Measurements from ENCODE around the gene MYL7.
A peak's percentile ranks its signal among the peaks of the same experiment; 100 is the strongest.
"Not testable (repeated sequence)": the region's sequence is repeated elsewhere in the genome, so short reads cannot be mapped to it uniquely, and the experiment has no call there.

MYL7 gene

GRCh38 chr7:44134943-44135628 lies 6.0 kb downstream of the MYL7 start:
- H3K4me2 ChIP-seq (ENCODE audit: low read length), result no peak overlapping the region
- no peak overlapping the region for H3K9ac ChIP-seq (ENCODE audit: low read depth, low read length)
- H3K27me3 ChIP-seq (ENCODE audit: control insufficient read depth, insufficient read depth, low read length), result no peaks in the 10 kb centered on the region
- H3K4me1 ChIP-seq (ENCODE audit: control insufficient read depth, insufficient read depth, low read length), result peaks cover 12% of the 10 kb centered on the region
- H3K9me3 ChIP-seq (replicated peaks; ENCODE audit: low read length), result no peaks in the 10 kb centered on the region
- H3K36me3 ChIP-seq (ENCODE audit: insufficient read depth, low read length), result no peaks in the 10 kb centered on the region
- no peak overlapping the region for H3K4me3 ChIP-seq (ENCODE audit: low read length)

- Histone ChIP-seq H3K9me3 (replicated peaks; ENCODE audit: low read length) (no peaks in the 10 kb centered on the region), H3K4me3 (ENCODE audit: low read length) (no peak overlapping the region), H3K4me2 (ENCODE audit: low read length) (no peak overlapping the region), H3K36me3 (ENCODE audit: insufficient read depth, low read length) (no peaks in the 10 kb centered on the region), H3K4me1 (ENCODE audit: control insufficient read depth, insufficient read depth, low read length) (peaks cover 12% of the 10 kb centered on the region), H3K27me3 (ENCODE audit: control insufficient read depth, insufficient read depth, low read length) (no peaks in the 10 kb centered on the region), H3K9ac (ENCODE audit: low read depth, low read length) (no peak overlapping the region)
Measured at GRCh38 chr7:44133295-44133694, 7.8 kb downstream of the MYL7 start.

- Histone ChIP-seq H3K9me3 (replicated peaks; ENCODE audit: low read length) (no peaks in the 10 kb centered on the region), H3K4me3 (ENCODE audit: low read length) (no peak overlapping the region), H3K27me3 (ENCODE audit: control insufficient read depth, insufficient read depth, low read length) (no peaks in the 10 kb centered on the region), H3K9ac (ENCODE audit: low read depth, low read length) (no peak overlapping the region), H3K36me3 (ENCODE audit: insufficient read depth, low read length) (no peaks in the 10 kb centered on the region), H3K4me1 (ENCODE audit: control insufficient read depth, insufficient read depth, low read length) (peaks cover 12% of the 10 kb centered on the region), H3K4me2 (ENCODE audit: low read length) (no peak overlapping the region)
Measured at GRCh38 chr7:44132039-44132438, 9.1 kb downstream of the MYL7 start.

- Histone ChIP-seq H3K4me2 (ENCODE audit: low read length) (no peak overlapping the region), H3K36me3 (ENCODE audit: insufficient read depth, low read length) (no peaks in the 10 kb centered on the region), H3K9me3 (replicated peaks; ENCODE audit: low read length) (no peaks in the 10 kb centered on the region), H3K9ac (ENCODE audit: low read depth, low read length) (no peak overlapping the region), H3K4me3 (ENCODE audit: low read length) (no peak overlapping the region), H3K4me1 (ENCODE audit: control insufficient read depth, insufficient read depth, low read length) (peaks cover 12% of the 10 kb centered on the region), H3K27me3 (ENCODE audit: control insufficient read depth, insufficient read depth, low read length) (no peaks in the 10 kb centered on the region)
Measured at GRCh38 chr7:44131173-44132029, 9.7 kb downstream of the MYL7 start.

GRCh38 chr7:44128721-44129582 lies 12.2 kb downstream of the MYL7 start:
- no peak overlapping the region for H3K4me3 ChIP-seq (ENCODE audit: low read length)
- H3K36me3 ChIP-seq (ENCODE audit: insufficient read depth, low read length), result no peaks in the 10 kb centered on the region
- H3K27me3 ChIP-seq (ENCODE audit: control insufficient read depth, insufficient read depth, low read length), result no peaks in the 10 kb centered on the region
- no peak overlapping the region for H3K9ac ChIP-seq (ENCODE audit: low read depth, low read length)
- no peak overlapping the region for H3K4me2 ChIP-seq (ENCODE audit: low read length)
- no peaks in the 10 kb centered on the region for H3K9me3 ChIP-seq (replicated peaks; ENCODE audit: low read length)
- H3K4me1 ChIP-seq (ENCODE audit: control insufficient read depth, insufficient read depth, low read length), result peaks cover 14% of the 10 kb centered on the region

- Histone ChIP-seq H3K9ac (ENCODE audit: low read depth, low read length) (no peak overlapping the region), H3K4me1 (ENCODE audit: control insufficient read depth, insufficient read depth, low read length) (peaks cover 20% of the 10 kb centered on the region), H3K27me3 (ENCODE audit: control insufficient read depth, insufficient read depth, low read length) (no peaks in the 10 kb centered on the region), H3K4me3 (ENCODE audit: low read length) (no peak overlapping the region), H3K36me3 (ENCODE audit: insufficient read depth, low read length) (no peaks in the 10 kb centered on the region), H3K9me3 (replicated peaks; ENCODE audit: low read length) (no peaks in the 10 kb centered on the region), H3K4me2 (ENCODE audit: low read length) (no peak overlapping the region)
Measured at GRCh38 chr7:44127161-44127560, 14.0 kb downstream of the MYL7 start.

GRCh38 chr7:44126574-44126973 lies 14.6 kb downstream of the MYL7 start:
- H3K4me3 ChIP-seq (ENCODE audit: low read length); H3K27me3 ChIP-seq (ENCODE audit: control insufficient read depth, insufficient read depth, low read length); H3K4me2 ChIP-seq (ENCODE audit: low read length); H3K9me3 ChIP-seq (replicated peaks; ENCODE audit: low read length); H3K9ac ChIP-seq (ENCODE audit: low read depth, low read length); H3K36me3 ChIP-seq (ENCODE audit: insufficient read depth, low read length): not testable (repeated sequence)
- H3K4me1 ChIP-seq (ENCODE audit: control insufficient read depth, insufficient read depth, low read length), result peaks cover 19% of the 10 kb centered on the region

GRCh38 chr7:44124822-44125202 lies 16.3 kb downstream of the MYL7 start:
- no peak overlapping the region for H3K4me3 ChIP-seq (ENCODE audit: low read length)
- H3K9ac ChIP-seq (ENCODE audit: low read depth, low read length), result no peak overlapping the region
- H3K4me1 ChIP-seq (ENCODE audit: control insufficient read depth, insufficient read depth, low read length), result peaks cover 18% of the 10 kb centered on the region
- no peaks in the 10 kb centered on the region for H3K9me3 ChIP-seq (replicated peaks; ENCODE audit: low read length)
- H3K27me3 ChIP-seq (ENCODE audit: control insufficient read depth, insufficient read depth, low read length), result no peaks in the 10 kb centered on the region
- H3K36me3 ChIP-seq (ENCODE audit: insufficient read depth, low read length), result peaks cover 13% of the 10 kb centered on the region
- H3K4me2 ChIP-seq (ENCODE audit: low read length), result no peak overlapping the region

GRCh38 chr7:44123190-44124003 lies 17.7 kb downstream of the MYL7 start, which contains the start of gene POLD2:
TSS of gene POLD2 (minus strand) at chr7:44123548. CDS start at chr7:44122053, 1,495 bp downstream.
- Histone ChIP-seq H3K4me1 (ENCODE audit: control insufficient read depth, insufficient read depth, low read length) (peaks cover 18% of the 10 kb centered on the region), H3K36me3 (ENCODE audit: insufficient read depth, low read length) (peaks cover 14% of the 10 kb centered on the region), H3K4me2 (ENCODE audit: low read length) (peak within 1 kb of the TSS; percentile 99), H3K4me3 (ENCODE audit: low read length) (peak within 1 kb of the TSS; percentile 88), H3K27me3 (ENCODE audit: control insufficient read depth, insufficient read depth, low read length) (no peaks in the 10 kb centered on the region), H3K9ac (ENCODE audit: low read depth, low read length) (peak within 1 kb of the TSS; percentile 88), H3K9me3 (replicated peaks; ENCODE audit: low read length) (no peaks in the 10 kb centered on the region)

- H3K4me1 ChIP-seq (ENCODE audit: control insufficient read depth, insufficient read depth, low read length), result peaks cover 18% of the 10 kb centered on the region
- peaks cover 15% of the 10 kb centered on the region for H3K36me3 ChIP-seq (ENCODE audit: insufficient read depth, low read length)
- H3K4me3 ChIP-seq (ENCODE audit: low read length), result peak overlapping the region; percentile 88
- H3K9ac ChIP-seq (ENCODE audit: low read depth, low read length), result peak overlapping the region; percentile 88
- H3K9me3 ChIP-seq (replicated peaks; ENCODE audit: low read length), result no peaks in the 10 kb centered on the region
- H3K27me3 ChIP-seq (ENCODE audit: control insufficient read depth, insufficient read depth, low read length), result no peaks in the 10 kb centered on the region
- peak overlapping the region; percentile 99 for H3K4me2 ChIP-seq (ENCODE audit: low read length)
Measured at GRCh38 chr7:44122529-44122928, 18.6 kb downstream of the MYL7 start.
